HG02938 (cell line): Measurements from ENCODE around the gene ECM2.

Source experiments
- ATAC-seq: cut with Tn5 transposase; IDR thresholded peaks from one replicate; pipeline ENCODE4 v1.9.1; 2021; ENCODE audit warnings: mild to moderate bottlenecking, moderate library complexity; ENCODE audit not compliant: unreplicated experiment

ECM2 gene

DNA sequence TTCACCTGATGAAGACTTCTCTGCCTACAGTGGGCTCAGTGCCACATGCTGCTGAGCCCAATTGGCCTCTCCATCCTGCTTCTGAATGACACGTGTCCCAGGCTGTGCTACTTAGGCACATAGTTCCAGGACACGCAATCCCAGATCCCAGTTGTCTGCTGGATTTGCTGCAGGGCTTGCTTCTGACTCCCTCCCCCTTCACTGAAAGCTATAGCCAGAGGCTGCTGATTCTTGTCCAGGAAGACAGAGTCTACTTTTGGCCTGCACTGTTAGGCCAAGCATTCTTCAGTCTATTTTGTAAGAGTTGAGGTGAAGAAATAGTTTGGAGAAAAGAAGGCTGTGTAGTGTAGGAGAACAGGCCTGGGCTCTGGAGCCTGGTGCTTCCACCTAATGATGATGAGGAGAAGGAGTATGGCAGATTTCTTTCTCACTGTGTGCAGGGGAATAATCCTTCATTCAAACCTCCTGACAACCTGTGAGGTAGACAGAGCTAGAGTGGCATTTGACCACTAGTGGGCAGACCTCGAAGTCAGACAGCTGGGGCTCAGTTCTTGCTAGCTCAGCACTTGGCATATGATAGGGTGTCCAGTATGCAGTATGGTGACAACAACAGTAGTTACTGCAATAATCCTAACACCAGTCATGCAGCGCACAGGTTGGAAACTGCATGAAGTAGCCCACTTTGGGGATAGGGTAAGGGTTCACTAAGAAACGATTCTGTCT is 34.0 kb downstream of the ECM2 start:
- ATAC-seq, result no peak

DNA sequence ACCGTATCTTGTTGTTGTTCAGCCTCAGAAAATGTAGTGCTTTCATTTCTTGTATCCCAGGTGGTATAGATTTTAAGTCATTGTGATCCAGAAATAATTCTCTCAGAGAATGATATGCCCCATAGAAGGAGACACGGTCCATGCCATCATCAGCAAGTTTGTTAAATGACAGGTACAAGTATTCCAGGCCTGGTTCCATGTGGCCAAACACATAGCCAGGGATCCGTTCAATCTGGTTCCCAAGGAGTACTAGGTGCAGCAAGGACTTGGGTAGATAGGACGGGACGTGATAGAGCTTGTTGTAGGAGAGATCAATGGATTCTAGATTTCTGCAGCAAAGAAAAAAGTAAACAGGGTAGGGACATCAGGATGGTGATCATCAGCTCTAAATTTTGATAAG is 35.1 kb downstream of the ECM2 start:
- no peak for ATAC-seq

DNA sequence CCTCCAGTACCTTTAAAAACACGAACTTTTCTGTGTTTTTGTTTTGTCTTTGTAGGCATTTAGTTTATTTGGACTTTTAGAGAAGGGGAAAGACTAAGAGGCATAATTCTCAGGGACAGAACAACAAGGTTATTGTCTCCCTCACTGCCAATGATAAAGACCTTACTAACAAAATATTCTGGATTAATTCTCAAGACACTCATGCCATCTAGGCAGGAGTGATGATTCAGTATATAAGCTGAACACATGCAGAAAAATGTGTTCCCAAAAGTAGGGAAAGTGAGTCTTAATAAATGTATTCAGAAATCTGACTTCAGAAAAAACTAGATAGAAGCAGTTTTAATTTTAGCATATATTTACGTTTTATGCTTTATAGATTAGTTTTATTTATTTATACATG is 36.1 kb downstream of the ECM2 start:
- no peak for ATAC-seq

DNA sequence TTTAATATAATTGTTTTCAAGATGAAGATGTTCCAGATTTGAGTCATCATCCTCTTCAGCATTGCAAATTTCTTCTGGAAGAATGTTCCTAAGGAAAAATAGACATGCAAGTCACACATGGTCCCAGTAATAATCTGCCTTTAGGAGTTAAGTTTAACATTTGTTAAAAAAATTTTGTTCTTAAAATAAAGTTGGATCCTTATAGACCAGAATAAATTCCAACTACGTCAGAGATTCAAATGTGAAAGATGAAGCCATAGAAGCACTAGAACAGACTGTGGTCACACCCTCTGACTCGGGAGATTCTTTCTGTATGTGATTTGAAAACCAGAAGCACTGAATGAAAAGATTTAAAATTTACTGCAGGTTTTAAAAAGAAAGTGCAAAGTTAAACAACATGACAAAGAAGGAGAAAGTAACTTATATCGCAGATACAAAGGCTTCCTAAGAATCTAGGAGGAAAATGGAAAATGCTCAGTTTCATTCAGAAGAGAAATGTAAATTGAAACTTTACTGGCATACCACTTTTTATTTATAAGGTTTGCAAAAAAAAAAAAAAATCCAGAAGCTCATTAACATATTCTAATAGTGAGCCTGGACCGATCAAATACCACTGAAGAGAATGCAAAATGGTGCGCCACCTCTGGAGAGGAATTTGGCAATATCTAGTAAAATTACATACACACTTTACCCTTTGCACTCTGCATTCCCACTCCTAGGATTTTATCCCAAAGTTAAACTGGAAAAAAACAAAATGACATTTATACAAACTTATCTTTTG is 39.2 kb downstream of the ECM2 start:
- no peak for ATAC-seq

DNA sequence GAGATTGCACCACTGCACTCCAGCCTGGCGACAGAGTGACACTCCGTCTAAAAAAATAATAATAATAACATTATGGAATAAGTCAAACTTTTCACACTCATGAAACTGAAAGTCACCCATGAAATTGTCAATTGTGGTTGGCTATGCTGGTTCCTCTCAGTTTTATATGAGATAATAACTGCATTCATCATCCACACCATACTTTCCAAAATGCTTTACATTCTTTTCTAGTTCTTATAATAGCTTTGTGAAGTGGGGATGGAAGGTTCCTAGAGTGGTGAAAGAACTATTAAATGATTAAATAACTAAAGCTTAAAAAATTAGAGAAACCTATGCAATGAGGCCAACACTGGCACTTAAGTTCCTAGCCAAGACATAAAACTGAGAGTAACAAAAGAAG is 40.9 kb downstream of the ECM2 start:
- no peak for ATAC-seq

DNA sequence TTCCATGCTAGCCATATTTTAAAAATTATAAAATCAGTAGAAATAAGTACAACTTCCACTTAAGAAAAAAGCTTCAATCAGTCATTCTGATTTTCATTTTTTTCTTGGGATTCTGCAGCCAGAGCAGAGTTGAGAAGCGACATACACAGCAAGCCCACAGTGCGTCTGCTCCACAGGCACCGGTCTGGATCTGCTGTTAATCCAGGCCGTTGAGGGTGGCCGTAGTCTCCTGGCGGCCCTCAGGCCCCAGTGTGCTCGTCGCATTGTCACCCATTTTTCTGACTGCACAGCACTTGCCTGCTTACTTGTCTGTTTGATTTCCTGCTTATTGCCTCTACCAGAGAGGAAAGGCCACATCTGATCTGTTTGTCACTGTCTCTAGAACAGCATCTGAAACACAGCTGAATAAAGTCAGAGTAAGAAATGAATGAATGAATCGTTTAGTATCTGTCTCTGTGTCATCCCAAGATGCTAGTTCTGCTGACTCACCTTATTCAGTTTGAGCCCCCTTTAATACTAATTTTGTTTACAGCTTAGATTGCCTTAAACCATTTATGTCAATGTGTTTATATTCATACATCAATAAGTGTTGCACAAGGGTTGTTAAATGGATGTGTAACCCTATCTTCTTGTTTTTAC is 41.9 kb downstream of the ECM2 start:
- ATAC-seq, result no peak

DNA sequence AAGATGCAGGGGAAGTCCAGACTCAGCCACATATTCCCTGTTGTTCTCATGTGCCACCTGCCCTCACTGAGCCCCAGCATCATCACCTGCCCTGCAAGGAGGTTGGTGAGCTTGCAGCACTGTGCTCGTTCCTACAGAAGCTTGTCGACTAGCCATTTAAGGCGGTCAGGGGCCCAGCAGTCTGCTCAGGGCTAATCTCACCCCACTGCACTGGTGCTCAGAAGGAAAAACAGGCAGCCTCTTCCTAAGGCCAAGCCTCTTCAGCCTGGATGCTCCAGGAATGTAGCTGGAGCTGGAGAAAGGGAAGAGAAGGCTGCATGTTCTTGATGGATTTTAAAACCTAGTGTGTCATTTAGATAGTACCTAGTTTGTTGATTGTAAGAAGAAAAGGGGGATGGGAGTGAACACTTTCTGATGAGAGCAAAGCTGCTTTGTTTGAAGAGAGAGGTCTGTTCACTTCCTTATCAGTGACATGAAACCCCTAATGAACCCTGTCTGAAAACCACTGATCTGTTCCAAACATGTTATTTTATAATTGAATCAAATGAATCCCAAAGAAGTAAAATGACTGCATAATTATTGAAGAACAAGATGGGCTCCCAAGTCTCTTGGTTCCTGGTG is 42.9 kb downstream of the ECM2 start:
- no peak for ATAC-seq

DNA sequence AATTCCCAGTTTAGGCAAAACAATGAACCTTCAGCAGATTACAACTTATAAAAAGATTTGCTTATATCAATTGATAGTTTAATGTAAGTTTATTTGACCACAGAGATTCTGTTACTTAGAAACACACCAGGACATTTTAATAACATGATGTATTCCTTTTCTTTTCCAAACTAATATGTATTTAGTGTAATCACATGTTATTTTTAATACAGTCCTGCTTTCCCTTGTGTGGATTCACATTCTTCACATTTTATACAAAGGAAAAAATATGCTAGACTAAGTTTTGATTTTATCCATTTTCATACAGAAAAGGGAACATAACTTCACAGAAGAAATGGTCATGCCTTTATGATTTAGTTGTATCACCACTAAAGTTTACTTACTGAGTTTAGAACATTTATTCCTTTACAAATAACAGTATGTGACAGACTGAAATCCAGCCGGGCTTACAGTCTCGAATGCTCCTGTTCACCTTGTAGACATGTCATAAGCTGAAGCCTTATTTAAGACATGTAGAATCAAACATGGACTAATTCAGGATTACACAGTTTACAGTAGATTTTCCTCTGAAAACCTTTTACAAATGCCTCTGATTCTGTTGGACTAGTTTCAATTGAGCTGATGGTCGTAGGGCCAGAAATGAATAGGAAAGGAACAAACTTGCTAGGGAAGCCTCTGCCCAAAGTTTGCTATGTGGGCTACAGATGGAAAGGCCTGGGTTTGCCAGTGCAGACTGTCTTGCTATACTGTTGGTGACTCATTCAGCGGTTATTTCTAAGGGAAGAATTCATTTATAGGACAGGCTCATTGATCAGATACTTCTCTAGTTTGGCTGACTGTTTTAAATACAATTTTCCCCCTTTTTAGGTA is 46.9 kb downstream of the ECM2 start:
- no peak for ATAC-seq

DNA sequence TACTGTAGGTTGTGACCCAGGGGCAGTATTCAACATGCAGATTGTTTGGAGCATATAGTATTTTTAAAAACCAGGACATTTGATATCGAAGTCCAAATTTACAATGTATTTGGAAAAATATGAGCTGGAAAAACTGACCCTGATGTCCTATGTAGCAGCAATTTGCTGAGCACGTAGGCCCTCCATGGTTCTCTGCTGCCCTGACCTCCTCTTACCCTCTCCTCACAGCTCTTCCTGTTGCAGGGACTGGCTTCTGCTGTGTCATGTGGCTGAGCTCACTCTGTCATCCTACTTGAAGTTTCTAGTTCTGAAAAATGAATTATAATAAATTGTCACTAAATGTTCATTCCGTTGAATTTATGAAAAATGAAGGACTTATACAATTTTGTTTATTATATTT is 49.4 kb downstream of the ECM2 start:
- ATAC-seq, result no peak

DNA sequence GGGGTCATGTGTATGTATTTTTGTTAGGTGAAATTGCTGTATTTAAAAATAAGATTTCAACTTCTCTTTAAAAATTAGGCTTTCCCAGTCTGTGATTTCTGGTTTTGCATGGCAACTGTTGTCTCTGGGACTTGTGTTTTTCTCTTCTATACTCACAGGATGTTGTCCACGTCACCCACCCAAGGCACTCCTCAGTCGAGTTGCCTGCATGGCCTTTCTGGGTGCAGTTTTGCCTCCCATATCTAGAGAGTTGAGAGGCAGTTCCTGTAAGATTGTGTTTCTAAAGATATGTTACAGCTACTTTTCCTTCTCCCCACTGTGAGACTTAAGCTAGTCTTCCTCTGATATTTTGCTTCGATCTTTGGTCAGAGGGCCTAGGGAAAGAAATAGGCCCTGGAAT is 51.2 kb downstream of the ECM2 start:
- ATAC-seq, result no peak

DNA sequence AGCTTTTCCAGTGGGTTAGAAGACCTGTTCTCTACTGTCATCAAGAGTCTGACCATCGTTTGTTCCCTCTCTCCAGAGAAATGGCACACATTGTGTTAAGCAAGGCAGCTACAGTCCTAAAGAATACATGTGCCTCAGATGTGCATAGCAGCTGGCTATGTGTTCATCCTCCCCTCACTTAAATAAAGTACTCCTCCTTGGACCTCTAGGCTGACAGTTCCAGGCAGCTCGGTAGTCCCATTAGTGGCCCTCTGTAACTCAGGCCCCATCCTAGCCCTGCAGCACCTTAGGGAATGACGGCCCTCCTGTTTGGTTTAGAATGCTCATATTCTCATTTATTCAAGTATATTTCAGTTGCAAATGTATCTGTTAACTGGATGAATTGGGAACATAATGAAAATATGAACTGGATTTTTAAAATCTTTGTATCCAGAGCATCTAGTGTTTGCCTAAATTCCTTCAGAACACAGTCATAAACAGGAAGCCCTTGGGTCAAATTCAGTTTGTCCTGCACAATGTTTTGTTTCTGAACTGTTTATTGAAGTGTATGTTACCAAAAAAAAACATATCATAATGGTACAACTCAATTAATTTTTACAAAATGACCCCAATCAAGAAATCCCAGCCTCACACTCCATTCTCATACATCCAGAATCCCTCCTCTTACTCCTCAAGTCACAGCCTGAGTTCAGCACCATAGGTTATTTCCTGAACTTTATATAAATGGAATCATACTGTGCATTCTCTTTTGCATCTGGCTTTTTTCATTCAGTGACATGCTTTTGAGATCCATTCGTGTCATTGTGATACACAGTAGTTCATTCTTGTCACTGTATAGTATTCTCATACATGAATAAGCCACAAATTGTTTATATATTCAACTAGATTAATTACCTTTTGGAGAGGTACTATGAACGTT is 51.9 kb downstream of the ECM2 start:
- no peak for ATAC-seq

DNA sequence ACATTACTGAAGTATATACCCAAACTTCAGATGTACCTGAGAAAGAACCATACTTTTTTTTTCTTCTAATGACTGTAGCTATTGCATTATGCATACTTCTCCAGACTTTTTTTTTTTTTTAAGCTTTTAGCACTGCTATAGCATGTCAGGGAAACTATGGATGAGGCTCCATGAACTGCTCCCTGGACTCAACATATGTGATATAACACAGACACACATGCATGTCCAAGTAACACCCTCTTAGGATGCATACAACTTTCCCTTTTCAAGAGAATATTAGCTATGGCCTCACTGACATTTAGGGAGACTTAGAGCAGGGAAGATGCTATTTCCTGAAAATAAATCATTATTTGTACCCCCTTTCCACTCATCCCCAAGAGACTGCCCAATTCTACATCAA is 53.0 kb downstream of the ECM2 start:
- no peak for ATAC-seq

DNA sequence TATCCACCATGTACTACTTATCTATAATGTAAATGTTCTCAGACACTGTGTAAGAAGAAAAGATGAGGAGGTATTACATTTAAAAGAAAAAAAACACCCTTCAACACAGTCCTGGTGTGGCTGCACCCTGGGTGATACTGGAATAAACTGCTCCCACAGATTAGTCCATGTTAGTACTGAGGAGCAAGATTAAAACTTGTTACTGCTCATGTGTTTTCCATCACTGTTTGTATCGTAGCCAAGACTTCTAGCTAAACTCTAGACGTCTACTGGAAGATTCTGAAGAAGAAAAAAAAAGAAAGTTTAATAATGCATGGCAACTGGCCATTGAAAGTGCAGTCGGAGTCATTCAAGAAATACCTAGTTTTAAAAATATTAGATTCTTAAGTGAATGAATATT is 53.5 kb downstream of the ECM2 start, which contains the start of gene ASPN:
Gene ASPN, minus strand, starts transcription at position 178 of the 400 bp plus-strand sequence.
- ATAC-seq, result no peak

DNA sequence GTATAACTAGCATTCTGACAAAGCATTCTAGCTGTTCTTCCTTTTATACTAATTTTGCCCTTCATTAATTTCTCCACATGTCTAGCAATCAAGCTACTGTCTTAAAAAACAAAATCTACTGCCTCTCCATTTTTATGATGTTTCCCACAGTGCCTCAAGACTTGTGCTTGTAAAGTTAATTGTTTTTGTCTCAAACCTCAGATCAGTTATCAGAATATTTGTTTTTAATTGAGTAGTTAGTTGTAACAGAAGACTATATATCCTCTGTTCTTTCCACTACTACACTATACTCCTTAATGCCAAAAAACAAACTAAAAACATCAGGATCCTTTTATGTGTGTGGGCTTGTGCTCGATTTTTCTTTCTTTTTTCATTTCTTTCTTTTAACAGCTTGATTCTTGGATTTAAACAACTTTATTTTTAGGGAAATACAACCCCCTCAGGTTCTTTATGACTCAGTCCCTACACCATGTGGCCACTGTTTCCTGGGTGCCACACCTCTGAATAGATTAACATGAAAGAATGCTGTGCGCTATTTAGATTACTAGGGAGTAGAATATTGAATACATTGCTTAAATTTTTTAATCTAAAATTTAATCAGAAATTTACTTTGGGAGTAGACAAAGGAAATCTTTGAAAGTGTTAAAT is 54.7 kb downstream of the ECM2 start:
- no peak for ATAC-seq

DNA sequence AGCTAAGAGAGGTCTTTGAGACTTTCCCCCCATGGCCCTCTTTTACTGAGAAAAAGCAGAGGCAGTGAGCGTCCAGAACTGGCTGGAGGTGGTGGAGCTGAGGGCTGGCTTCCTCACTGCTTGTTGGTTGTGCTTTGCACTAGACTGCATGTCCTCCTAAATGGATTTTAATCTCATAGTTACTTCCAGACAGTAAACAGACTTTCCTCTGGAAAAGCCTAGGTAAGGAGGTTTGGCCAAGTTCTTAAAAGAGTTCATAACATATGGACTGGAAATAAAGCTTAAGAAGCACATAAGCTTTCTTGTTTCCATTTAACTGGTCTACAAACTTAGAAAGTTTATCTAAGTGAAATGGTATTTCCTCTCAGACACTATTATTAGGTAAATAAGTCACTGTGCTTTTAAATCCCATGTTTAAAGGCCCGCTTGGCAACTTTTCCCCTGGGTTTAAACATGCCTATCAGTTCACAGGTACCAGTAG is 55.5 kb downstream of the ECM2 start:
- no peak for ATAC-seq

DNA sequence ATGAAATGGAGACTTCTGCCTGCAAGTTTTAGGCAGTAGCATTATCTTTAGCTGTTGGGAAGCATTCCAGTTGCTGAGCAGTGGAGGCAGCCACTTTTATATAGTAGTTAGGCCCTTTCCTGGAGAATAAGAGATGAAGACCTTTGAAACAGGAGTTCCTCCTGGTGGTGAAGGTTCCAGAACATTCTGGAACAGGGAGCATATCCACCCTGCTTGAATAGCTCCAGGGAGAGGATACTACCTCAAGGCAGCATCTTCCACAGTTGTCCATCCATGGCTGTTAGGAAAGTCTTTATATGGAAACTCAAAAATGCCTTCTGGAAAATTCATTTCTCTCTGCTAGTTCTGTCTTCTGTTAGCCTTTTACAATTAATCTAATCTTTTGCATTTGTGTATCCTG is 56.4 kb downstream of the ECM2 start:
- no peak for ATAC-seq

DNA sequence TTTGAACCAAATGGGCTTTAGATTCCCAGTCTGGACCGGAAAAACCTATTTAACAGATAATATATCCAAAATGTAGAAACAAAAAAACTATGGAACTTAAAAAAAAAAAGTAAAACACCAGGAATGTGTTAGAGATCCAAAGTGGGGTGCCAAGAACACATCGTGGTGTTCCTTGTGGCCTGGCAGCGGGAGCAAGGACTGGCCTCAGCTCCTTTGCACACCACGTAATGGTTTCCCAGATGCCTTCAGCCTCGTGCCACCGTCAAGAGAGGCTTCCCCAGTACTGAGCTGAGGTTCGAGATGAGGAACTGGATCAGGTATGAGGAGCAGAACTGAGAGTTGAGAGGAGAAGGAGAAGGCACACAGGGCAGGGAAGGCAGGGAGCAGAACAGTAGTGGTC is 57.0 kb downstream of the ECM2 start:
- ATAC-seq, result no peak

DNA sequence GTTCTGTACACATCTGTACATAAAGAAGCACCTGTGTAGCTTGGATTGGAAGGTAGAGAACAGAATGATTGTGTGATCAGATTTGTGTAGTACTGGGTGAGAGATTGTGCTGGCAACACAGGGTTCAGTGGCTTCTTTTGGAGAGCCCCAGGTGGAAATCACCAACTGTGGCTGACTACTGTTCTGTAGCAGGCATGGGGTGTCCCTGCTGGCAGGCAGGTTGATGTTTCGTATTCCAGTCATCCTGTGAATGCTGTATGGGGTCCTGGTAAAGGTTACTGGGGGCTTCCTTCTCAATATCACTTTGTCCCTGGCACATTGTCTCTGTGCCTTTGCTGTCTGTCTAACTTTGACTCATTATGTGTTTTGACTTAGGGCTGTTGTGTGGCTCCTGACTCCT is 58.8 kb downstream of the ECM2 start:
- ATAC-seq, result no peak

DNA sequence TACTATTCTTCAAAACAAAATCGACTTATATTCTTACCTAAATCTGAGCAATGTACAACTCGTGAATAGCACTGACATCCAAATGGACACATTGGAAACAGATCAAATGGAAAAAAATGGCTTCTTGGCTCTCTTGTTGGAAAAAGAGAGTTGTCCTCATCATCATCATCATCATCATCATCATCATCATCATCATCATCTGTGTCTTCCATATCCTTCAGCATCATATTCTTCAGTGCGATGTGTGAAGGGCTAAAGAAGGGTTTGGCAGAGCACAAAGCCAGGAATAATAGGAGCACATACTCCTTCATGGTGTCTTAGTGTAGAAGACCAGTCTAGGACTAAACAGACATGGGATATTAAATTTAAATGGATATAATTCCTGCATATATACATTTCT is 61.2 kb downstream of the ECM2 start:
- no peak for ATAC-seq
